D721Med (cell line): ENCODE measurements around the gene TRIM22.
"Not testable (repeated sequence)": the region's sequence is repeated elsewhere in the genome, so short reads cannot be mapped to it uniquely, and the experiment has no call there.

Source experiments
- DNase-seq: peaks from one replicate; pipeline ENCODE4 v3.0.0; 2011; ENCODE audit warnings: low spot score; ENCODE audit not compliant: insufficient read length
- FAIRE-seq: peaks from 2 replicates; lab custom pipeline; 2011; peaks lifted over from hg19 to GRCh38; lab: Jason Lieb, UNC
- CTCF ChIP-seq: IDR thresholded peaks from 2 replicates; pipeline ENCODE4 v1.5.1; 2012; ENCODE audit warnings: mild to moderate bottlenecking, control low read depth; ENCODE audit not compliant: insufficient read depth; ENCODE audit errors: missing control alignments

TRIM22 gene

GRCh38 chr11:5689551-5689983 is at the start of gene TRIM22:
Gene TRIM22 (plus strand): TSS chr11:5689790. CDS start chr11:5696233, 6,443 bp downstream.
- TF ChIP-seq CTCF: no peak
- no peak for FAIRE-seq
- DNase-seq: no peak

DNA sequence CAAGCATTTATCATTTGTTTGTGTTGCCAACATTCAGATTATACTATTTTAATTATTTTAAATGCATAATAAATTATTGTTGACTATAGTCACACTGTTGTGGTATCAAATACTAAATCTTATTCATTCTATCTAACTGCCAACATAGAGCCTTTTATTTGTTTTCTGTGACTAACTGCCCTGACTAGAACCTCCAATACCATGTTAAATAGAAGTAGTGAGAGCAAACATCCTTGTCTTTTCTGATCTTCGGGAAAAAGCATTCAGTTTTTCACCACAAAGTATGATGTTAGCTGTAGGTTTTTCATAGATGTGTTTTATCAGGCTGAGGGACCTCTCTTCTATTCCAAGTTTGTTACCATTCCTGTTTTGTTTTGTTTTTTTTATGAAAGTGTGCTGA is 49.6 kb upstream of the TRIM22 start:
- no peak for DNase-seq
- no peak for FAIRE-seq
- TF ChIP-seq CTCF: no peak

GRCh38 chr11:5643585-5643984 is 46.0 kb upstream of the TRIM22 start:
- TF ChIP-seq CTCF: no peak
- no peak for FAIRE-seq
- DNase-seq: no peak

DNA sequence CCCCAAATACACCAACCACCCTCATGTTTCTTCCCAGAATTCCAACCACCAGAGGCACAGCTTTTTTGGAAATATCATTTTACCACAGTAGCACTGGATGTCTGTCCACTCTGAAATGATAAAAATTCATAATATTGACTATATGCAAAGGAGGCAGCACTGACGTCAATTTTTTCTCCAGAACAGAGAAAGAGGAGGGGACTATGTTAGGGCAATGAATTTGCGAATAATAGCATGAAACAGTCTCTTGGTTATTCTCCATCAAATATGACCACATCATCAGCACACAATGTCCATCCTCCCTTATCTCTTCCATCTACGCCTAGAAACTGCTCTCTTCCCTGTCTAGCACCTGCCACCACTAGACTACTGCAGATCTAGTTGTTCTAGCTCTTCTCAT is 43.5 kb upstream of the TRIM22 start:
- no peak for TF ChIP-seq CTCF
- DNase-seq (no peak), FAIRE-seq (no peak)

DNA sequence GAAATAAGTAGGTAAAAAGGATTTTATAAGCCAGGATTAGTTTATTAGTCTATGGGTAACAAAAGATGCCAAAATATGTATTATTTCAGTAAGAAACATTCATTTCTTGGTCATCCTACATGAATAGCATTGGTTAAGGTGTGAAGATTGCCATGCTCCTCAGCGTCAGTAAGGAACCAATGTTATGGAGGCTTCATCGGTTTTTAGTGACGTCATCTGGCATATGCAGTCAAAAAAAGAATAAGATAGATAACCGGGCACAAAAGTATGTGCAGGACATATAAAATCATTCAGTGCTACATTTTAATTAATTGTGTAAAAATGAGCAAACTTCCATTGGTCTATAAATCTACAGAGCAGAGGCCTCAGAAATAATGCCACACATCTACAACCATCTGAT is 34.1 kb upstream of the TRIM22 start:
- FAIRE-seq: no peak
- no peak for TF ChIP-seq CTCF
- DNase-seq: no peak

- DNase-seq, FAIRE-seq: not testable (repeated sequence)
Measured at GRCh38 chr11:5656956-5657355, 32.6 kb upstream of the TRIM22 start.

GRCh38 chr11:5658318-5658717 is 31.3 kb upstream of the TRIM22 start:
- DNase-seq: no peak

More at GRCh38 chr11:5658318-5658717, 31.3 kb upstream of the TRIM22 start:
- no peak for FAIRE-seq
- no peak for TF ChIP-seq CTCF
